Natural killer cell (primary cell): Measurements from ENCODE around the gene PLXNA2. TPM values are rescaled to one million over a fixed set of nuclear protein-coding genes. Genes with fewer than 3 reads are reported as not detected.
A peak's percentile ranks its signal among the peaks of the same experiment; 100 is the strongest.

Experiments used
- ATAC-seq, 3 donors: fragments of 150-1000 bp in 2 of 3; fragments of 200-7000 bp in 1 of 3; cut with Tn5 transposase; 1 replicate in 1 of 3; 2 replicates in 2 of 3; pipeline ENCODE4 v1.10.0; 2021; ENCODE audit warnings: mild to moderate bottlenecking in 2 of 3, moderate library complexity in 2 of 3
- DNase-seq, 2 donors: peaks; one replicate each; pipeline versions ENCODE4 v3.0.0 to v3.0.0-alpha.2; 2013 to 2021; ENCODE audit warnings: mixed read lengths in 1 of 2
- H3K27ac ChIP-seq: one replicate; pipeline ENCODE4 v1.5.1; 2013; ENCODE audit warnings: mild to moderate bottlenecking, low read length
- H3K27me3 ChIP-seq: one replicate; pipeline ENCODE4 v1.6.1; 2013; ENCODE audit warnings: low read length; ENCODE audit not compliant: control insufficient read depth, insufficient read depth
- H3K36me3 ChIP-seq: one replicate; pipeline ENCODE4 v1.6.1; 2013; ENCODE audit warnings: low read length; ENCODE audit not compliant: control insufficient read depth, insufficient read depth
- H3K4me1 ChIP-seq: one replicate; pipeline ENCODE4 v1.6.1; 2013; ENCODE audit warnings: low read length; ENCODE audit not compliant: control insufficient read depth, insufficient read depth
- H3K4me3 ChIP-seq: one replicate; pipeline ENCODE4 v1.5.1; 2013; ENCODE audit warnings: low read length
- H3K9me3 ChIP-seq: one replicate; pipeline ENCODE4 v1.6.1; 2013; ENCODE audit warnings: low read length; ENCODE audit not compliant: control insufficient read depth, insufficient read depth
- H3K27ac Mint-ChIP-seq, 2 donors: one replicate each; pipeline ENCODE4 v1.8.0; 2022; ENCODE audit warnings: mild to moderate bottlenecking in 2 of 2, mixed read lengths in 2 of 2, moderate library complexity in 1 of 2
- H3K27me3 Mint-ChIP-seq, 2 donors: one replicate each; pipeline ENCODE4 v1.8.0; 2022; ENCODE audit warnings: low read depth in 2 of 2, mixed read lengths in 2 of 2
- H3K36me3 Mint-ChIP-seq: one replicate; pipeline ENCODE4 v1.8.0; 2022; ENCODE audit warnings: mixed read lengths
- H3K4me1 Mint-ChIP-seq, 2 donors: one replicate each; pipeline ENCODE4 v1.8.0; 2022; ENCODE audit warnings: mixed read lengths in 2 of 2
- H3K4me3 Mint-ChIP-seq: one replicate; pipeline ENCODE4 v1.8.0; 2022; ENCODE audit warnings: mild to moderate bottlenecking, moderate library complexity, mixed read lengths
- H3K9me3 Mint-ChIP-seq, 2 donors: one replicate each; pipeline ENCODE4 v1.8.0; 2022; ENCODE audit warnings: mixed read lengths in 2 of 2
- CTCF ChIP-seq: fragments of 200-600 bp; IDR thresholded peaks from one replicate; pipeline ENCODE4 v1.8.0; 2022; ENCODE audit warnings: antibody characterized with exemption
- WGBS: methylation state at CpG from one replicate; pipeline ENCODE4 v1.1.7; 2013; ENCODE audit warnings: missing lambda C conversion rate; ENCODE audit not compliant: insufficient coverage; 5-methylcytosine and 5-hydroxymethylcytosine counted together
- intact Hi-C: fragments of 100-400 bp; cut with micrococcal nuclease; formaldehyde crosslinking; loops from one replicate; pipeline ENCODE4 v1.14.2; 2022
- total RNA-seq, 4 donors: library from RNA; stranded (reverse); fragments of 120-200 nt in 1 of 4; gene quantifications; one replicate each; pipeline versions ENCODE4 v1.2.3 to v1.2.4, GENCODE V29; 2013 to 2022

The PLXNA2 gene
- total RNA-seq, 3 donors from 2014 or later (not counting 1 experiment from before 2014, with no cell fraction given) = 2.8 to 8.4 (median 2.8) TPM

- no peak overlapping the region for H3K4me3 Mint-ChIP-seq
- Histone ChIP-seq H3K4me1 (no peaks in the 10 kb centered on the region), H3K9me3 (no peaks in the 10 kb centered on the region), H3K4me3 (no peak overlapping the region), H3K27ac (no peak overlapping the region), H3K27me3 (no peaks in the 10 kb centered on the region), H3K36me3 (no peaks in the 10 kb centered on the region)
- no peaks in the 10 kb centered on the region for H3K36me3 Mint-ChIP-seq
- no peaks in the 10 kb centered on the region for H3K9me3 Mint-ChIP-seq
- no peak for ATAC-seq
- no peak overlapping the region for H3K27ac Mint-ChIP-seq
- no peaks in the 10 kb centered on the region for H3K4me1 Mint-ChIP-seq
- H3K27me3 Mint-ChIP-seq = no peaks in the 10 kb centered on the region
- intact Hi-C loops = no loop called here
- WGBS = 79% methylated on average over 5 of the region's 5 CpGs
- TF ChIP-seq CTCF = no peak
- no peak for DNase-seq
These were observed 102.5 kb downstream of the PLXNA2 start for GRCh38 chr1:208141610-208142192.

- H3K9me3 Mint-ChIP-seq = no peaks in the 10 kb centered on the region
- H3K27me3 Mint-ChIP-seq = no peaks in the 10 kb centered on the region
- intact Hi-C loops = no loop called here
- H3K9me3 ChIP-seq = no peaks in the 10 kb centered on the region
- H3K4me3 Mint-ChIP-seq = no peak overlapping the region
- TF ChIP-seq CTCF = no peak
- H3K27ac ChIP-seq = no peak overlapping the region
- no peaks in the 10 kb centered on the region for H3K36me3 ChIP-seq
- no peak for DNase-seq
- H3K27me3 ChIP-seq = no peaks in the 10 kb centered on the region
- WGBS = 59% methylated on average over 3 of the region's 3 CpGs
- H3K4me1 Mint-ChIP-seq = no peaks in the 10 kb centered on the region
- H3K36me3 Mint-ChIP-seq = no peaks in the 10 kb centered on the region
- peak in 1 of 3 donors; percentile 56 for ATAC-seq
- H3K27ac Mint-ChIP-seq = no peak overlapping the region
- no peak overlapping the region for H3K4me3 ChIP-seq
- H3K4me1 ChIP-seq = no peaks in the 10 kb centered on the region
These were observed 104.6 kb downstream of the PLXNA2 start for GRCh38 chr1:208139434-208140045.

GRCh38 chr1:208137193-208137592 lies 107.0 kb downstream of the PLXNA2 start:
- 94% methylated on average over 3 of the region's 4 CpGs for WGBS
- Histone ChIP-seq H3K4me1 (no peaks in the 10 kb centered on the region), H3K27ac (no peak overlapping the region), H3K4me3 (no peak overlapping the region), H3K36me3 (no peaks in the 10 kb centered on the region), H3K9me3 (no peaks in the 10 kb centered on the region), H3K27me3 (no peaks in the 10 kb centered on the region)
- DNase-seq (no peak), ATAC-seq (no peak)
- no peak overlapping the region for H3K4me3 Mint-ChIP-seq
- H3K36me3 Mint-ChIP-seq = no peaks in the 10 kb centered on the region
- no peaks in the 10 kb centered on the region for H3K9me3 Mint-ChIP-seq
- H3K4me1 Mint-ChIP-seq = peaks cover 0 to 1% of the 10 kb centered on the region in 2 donors
- H3K27ac Mint-ChIP-seq = no peak overlapping the region
- intact Hi-C loops = no loop called here
- no peak for TF ChIP-seq CTCF
- H3K27me3 Mint-ChIP-seq = peaks cover 0 to 4% of the 10 kb centered on the region in 2 donors
